AG20443 (cell line): ENCODE results near the gene SLIRP.
"Not testable (repeated sequence)": the region's sequence is repeated elsewhere in the genome, so short reads cannot be mapped to it uniquely, and the experiment has no call there.

Experiments
- DNase-seq: peaks from one replicate; pipeline ENCODE4 v3.0.0; 2012; ENCODE audit warnings: low spot score, mixed read lengths

Gene SLIRP

GRCh38 chr14:77707724-77708408 is at the start of gene SLIRP, which contains the start of gene ALKBH1:
Gene SLIRP (plus strand): TSS chr14:77708103. CDS start chr14:77708112, 9 bp downstream.
Gene ALKBH1 (minus strand): TSS chr14:77708023. CDS start chr14:77708004, 19 bp downstream.
- peak; percentile 95 for DNase-seq

GRCh38 chr14:77659831-77660230 is 48.1 kb upstream of the SLIRP start:
- DNase-seq, result no peak

GRCh38 chr14:77660754-77661153 is 47.1 kb upstream of the SLIRP start:
- no peak for DNase-seq

- not testable (repeated sequence) for DNase-seq
Observed at GRCh38 chr14:77661562-77661961, 46.3 kb upstream of the SLIRP start.

- no peak for DNase-seq
Observed at GRCh38 chr14:77663293-77663692, 44.6 kb upstream of the SLIRP start.

- DNase-seq, result no peak
Observed at GRCh38 chr14:77667331-77667730, 40.6 kb upstream of the SLIRP start.

GRCh38 chr14:77673193-77673592 is 34.7 kb upstream of the SLIRP start:
- DNase-seq, result no peak

GRCh38 chr14:77674931-77675330 is 33.0 kb upstream of the SLIRP start:
- no peak for DNase-seq

GRCh38 chr14:77681196-77682157 is 26.4 kb upstream of the SLIRP start:
- peak; percentile 24 for DNase-seq

GRCh38 chr14:77682158-77682553 is 25.7 kb upstream of the SLIRP start:
- no peak for DNase-seq

GRCh38 chr14:77691259-77691658 is 16.6 kb upstream of the SLIRP start:
- no peak for DNase-seq

GRCh38 chr14:77707355-77707723 is 564 bp upstream of the SLIRP start:
- peak; percentile 70 for DNase-seq

GRCh38 chr14:77708749-77709148 is 846 bp downstream of the SLIRP start:
- DNase-seq, result no peak

- no peak for DNase-seq
Observed at GRCh38 chr14:77709412-77709811, 1.5 kb downstream of the SLIRP start.

- DNase-seq, result no peak
Observed at GRCh38 chr14:77710364-77710763, 2.5 kb downstream of the SLIRP start.

- no peak for DNase-seq
Observed at GRCh38 chr14:77714926-77715325, 7.0 kb downstream of the SLIRP start.

GRCh38 chr14:77717608-77718305 is 9.9 kb downstream of the SLIRP start:
- no peak for DNase-seq

- DNase-seq, result no peak
Observed at GRCh38 chr14:77721437-77721836, 13.5 kb downstream of the SLIRP start.

- DNase-seq, result no peak
Observed at GRCh38 chr14:77722301-77722700, 14.4 kb downstream of the SLIRP start.

- peak; percentile 16 for DNase-seq
Observed at GRCh38 chr14:77730976-77731497, 23.1 kb downstream of the SLIRP start.

- DNase-seq, result peak; percentile 57
Observed at GRCh38 chr14:77738559-77739250, 30.8 kb downstream of the SLIRP start.

- DNase-seq, result no peak
Observed at GRCh38 chr14:77741438-77741837, 33.5 kb downstream of the SLIRP start.
